HG03159 (cell line): ENCODE measurements around the gene PSPN.
"Not testable (repeated sequence)": the region's sequence is repeated elsewhere in the genome, so short reads cannot be mapped to it uniquely, and the experiment has no call there.

ENCODE experiments used
- ATAC-seq: cut with Tn5 transposase; IDR thresholded peaks from one replicate; pipeline ENCODE4 v1.9.1; 2021; ENCODE audit warnings: mild to moderate bottlenecking, moderate library complexity; ENCODE audit not compliant: unreplicated experiment

Gene PSPN

GRCh38 chr19:6374161-6374709, 1.5 kb downstream of the PSPN start:
- no peak for ATAC-seq

GRCh38 chr19:6373813-6374108, 2.0 kb downstream of the PSPN start:
- no peak for ATAC-seq

- ATAC-seq = peak; percentile 46
These were observed 2.5 kb downstream of the PSPN start for GRCh38 chr19:6373096-6373812.

GRCh38 chr19:6372594-6373095, 3.1 kb downstream of the PSPN start, which contains the start of gene ALKBH7:
Gene ALKBH7 (plus strand): TSS chr19:6372794. CDS start chr19:6372821, 27 bp downstream.
- peak; percentile 74 for ATAC-seq

GRCh38 chr19:6364353-6364752, 11.4 kb downstream of the PSPN start:
- ATAC-seq = no peak

- no peak for ATAC-seq
These were observed 13.4 kb downstream of the PSPN start for GRCh38 chr19:6362351-6362801.

GRCh38 chr19:6362027-6362350, 13.7 kb downstream of the PSPN start:
- ATAC-seq = no peak

- ATAC-seq = not testable (repeated sequence)
These were observed 14.9 kb downstream of the PSPN start for GRCh38 chr19:6360857-6361216.

- ATAC-seq = not testable (repeated sequence)
These were observed 15.3 kb downstream of the PSPN start for GRCh38 chr19:6360445-6360844.

- ATAC-seq = no peak
These were observed 16.0 kb downstream of the PSPN start for GRCh38 chr19:6359568-6360341.

GRCh38 chr19:6358003-6358402, 17.7 kb downstream of the PSPN start:
- ATAC-seq = no peak

- no peak for ATAC-seq
These were observed 18.6 kb downstream of the PSPN start for GRCh38 chr19:6357174-6357573.

GRCh38 chr19:6355321-6356040, 20.3 kb downstream of the PSPN start:
- not testable (repeated sequence) for ATAC-seq

- ATAC-seq = no peak
These were observed 21.5 kb downstream of the PSPN start for GRCh38 chr19:6354098-6354674.

- no peak for ATAC-seq
These were observed 23.2 kb downstream of the PSPN start for GRCh38 chr19:6352381-6353165.

- no peak for ATAC-seq
These were observed 25.0 kb downstream of the PSPN start for GRCh38 chr19:6350688-6351087.

GRCh38 chr19:6349271-6349670, 26.5 kb downstream of the PSPN start:
- not testable (repeated sequence) for ATAC-seq

- no peak for ATAC-seq
These were observed 32.3 kb downstream of the PSPN start for GRCh38 chr19:6343462-6343861.

- ATAC-seq = no peak
These were observed 35.1 kb downstream of the PSPN start for GRCh38 chr19:6340493-6341201.
